ENCODE data around the gene SYNE1.

DNA sequence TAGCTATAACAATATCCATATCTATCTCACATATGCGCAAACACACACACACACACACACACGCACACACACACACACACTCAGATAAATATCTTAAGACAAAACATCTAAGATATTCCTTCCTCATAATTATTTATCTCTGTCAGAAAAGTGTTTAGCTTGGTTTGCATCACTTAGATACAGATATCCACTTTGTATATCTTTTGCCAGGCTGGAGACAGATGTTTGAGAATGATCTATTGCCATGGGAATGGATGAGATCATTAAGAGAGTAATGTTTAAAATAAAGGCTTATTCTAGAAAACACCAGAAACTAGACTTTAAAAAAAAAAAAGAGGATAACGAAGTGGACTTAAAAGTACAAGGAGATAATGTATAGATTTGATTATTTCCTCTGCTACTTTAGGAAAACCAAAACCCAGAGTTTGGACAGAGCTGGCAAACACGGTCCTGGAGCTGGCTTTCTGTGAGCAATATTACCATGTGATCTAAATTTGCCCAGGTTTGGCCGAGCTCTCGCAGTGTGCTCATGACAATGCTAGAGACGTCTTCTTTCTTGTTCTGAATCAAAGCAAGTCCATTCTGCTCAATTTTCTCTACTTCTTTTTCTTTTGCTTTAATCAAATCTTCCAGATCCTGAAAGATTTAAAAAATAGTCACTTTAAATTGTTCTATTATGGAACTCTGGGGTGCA is 411.8 kb downstream of the SYNE1 start:
- TF ChIP-seq, protein P1, sequence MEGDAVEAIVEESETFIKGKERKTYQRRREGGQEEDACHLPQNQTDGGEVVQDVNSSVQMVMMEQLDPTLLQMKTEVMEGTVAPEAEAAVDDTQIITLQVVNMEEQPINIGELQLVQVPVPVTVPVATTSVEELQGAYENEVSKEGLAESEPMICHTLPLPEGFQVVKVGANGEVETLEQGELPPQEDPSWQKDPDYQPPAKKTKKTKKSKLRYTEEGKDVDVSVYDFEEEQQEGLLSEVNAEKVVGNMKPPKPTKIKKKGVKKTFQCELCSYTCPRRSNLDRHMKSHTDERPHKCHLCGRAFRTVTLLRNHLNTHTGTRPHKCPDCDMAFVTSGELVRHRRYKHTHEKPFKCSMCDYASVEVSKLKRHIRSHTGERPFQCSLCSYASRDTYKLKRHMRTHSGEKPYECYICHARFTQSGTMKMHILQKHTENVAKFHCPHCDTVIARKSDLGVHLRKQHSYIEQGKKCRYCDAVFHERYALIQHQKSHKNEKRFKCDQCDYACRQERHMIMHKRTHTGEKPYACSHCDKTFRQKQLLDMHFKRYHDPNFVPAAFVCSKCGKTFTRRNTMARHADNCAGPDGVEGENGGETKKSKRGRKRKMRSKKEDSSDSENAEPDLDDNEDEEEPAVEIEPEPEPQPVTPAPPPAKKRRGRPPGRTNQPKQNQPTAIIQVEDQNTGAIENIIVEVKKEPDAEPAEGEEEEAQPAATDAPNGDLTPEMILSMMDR (IDR thresholded peaks at IDR 0.05) = no peak
- no peak for TF ChIP-seq POLR2A (IDR thresholded peaks at IDR 0.05)
- no peak for TF ChIP-seq EP300 (IDR thresholded peaks at IDR 0.05)

Measured in ovary (tissue), 3 donors.